Stimulated activated CD4-positive, alpha-beta T cell treated with anti-CD3 and anti-CD28 coated beads, Interleukin-15, amount 100 ng/mL, for 24 hours (primary cell): ENCODE measurements around the gene OR6V1.

Experiments
- DNase-seq: peaks from one replicate; pipeline ENCODE4 v3.0.0-alpha.2; 2020

OR6V1 gene

GRCh38 chr7:143052041-143052440 is at the start of gene OR6V1:
Gene OR6V1 (plus strand): TSS chr7:143052341. CDS start chr7:143052341, 0 bp downstream.
- DNase-seq = no peak

GRCh38 chr7:143002898-143003297 is 49.2 kb upstream of the OR6V1 start:
- no peak for DNase-seq

GRCh38 chr7:143003393-143004051 is 48.6 kb upstream of the OR6V1 start:
- DNase-seq = peak; percentile 35

- no peak for DNase-seq
Observed at GRCh38 chr7:143005632-143006260, 46.4 kb upstream of the OR6V1 start.

GRCh38 chr7:143008007-143008901 is 43.9 kb upstream of the OR6V1 start:
- peak; percentile 85 for DNase-seq

- no peak for DNase-seq
Observed at GRCh38 chr7:143012001-143012400, 40.1 kb upstream of the OR6V1 start.

GRCh38 chr7:143012409-143012808 is 39.7 kb upstream of the OR6V1 start:
- no peak for DNase-seq

- DNase-seq = no peak
Observed at GRCh38 chr7:143013473-143013872, 38.7 kb upstream of the OR6V1 start.

GRCh38 chr7:143013893-143014292 is 38.2 kb upstream of the OR6V1 start:
- no peak for DNase-seq

GRCh38 chr7:143015084-143015483 is 37.1 kb upstream of the OR6V1 start:
- DNase-seq = no peak

- DNase-seq = no peak
Observed at GRCh38 chr7:143015926-143016490, 36.1 kb upstream of the OR6V1 start.

- DNase-seq = no peak
Observed at GRCh38 chr7:143016996-143017395, 35.1 kb upstream of the OR6V1 start.

GRCh38 chr7:143018931-143019330 is 33.2 kb upstream of the OR6V1 start:
- no peak for DNase-seq

- DNase-seq = no peak
Observed at GRCh38 chr7:143023047-143023446, 29.1 kb upstream of the OR6V1 start.

- no peak for DNase-seq
Observed at GRCh38 chr7:143025371-143025770, 26.8 kb upstream of the OR6V1 start.

GRCh38 chr7:143027032-143027431 is 25.1 kb upstream of the OR6V1 start, which contains the start of gene OR9A2:
Gene OR9A2 (minus strand): TSS chr7:143027132. CDS start chr7:143027132, 0 bp downstream.
- no peak for DNase-seq

GRCh38 chr7:143027683-143028082 is 24.5 kb upstream of the OR6V1 start:
- no peak for DNase-seq

- no peak for DNase-seq
Observed at GRCh38 chr7:143038635-143039034, 13.5 kb upstream of the OR6V1 start.

GRCh38 chr7:143040209-143040715 is 11.9 kb upstream of the OR6V1 start:
- no peak for DNase-seq

- no peak for DNase-seq
Observed at GRCh38 chr7:143041346-143041745, 10.8 kb upstream of the OR6V1 start.

GRCh38 chr7:143042159-143042789 is 9.9 kb upstream of the OR6V1 start:
- no peak for DNase-seq

GRCh38 chr7:143042790-143043271 is 9.3 kb upstream of the OR6V1 start:
- DNase-seq = no peak
